ENCODE data around the gene HIRIP3. TPM values are rescaled to one million over a fixed set of nuclear protein-coding genes. Genes with fewer than 3 reads are reported as not detected.

The HIRIP3 gene
- total and polyA plus RNA-seq, 2 of the 8 experiments (the other 6 are each of a cell fraction or from before 2014, with no cell fraction given): 11.9 to 18.5 TPM

- TF ChIP-seq EGR1 (IDR thresholded peaks at IDR 0.05; ENCODE audit: borderline replicate concordance, low read depth, low read length) (no peak), NANOG (IDR thresholded peaks at IDR 0.05; ENCODE audit: insufficient read depth, low read depth, low read length, poor library complexity, severe bottlenecking) (no peak), KDM1A (IDR thresholded peaks at IDR 0.05; ENCODE audit: borderline replicate concordance, low read length) (peak; percentile 52; the same call in 1 of the 2 replicates)
- Histone ChIP-seq H2AK5ac (ENCODE audit: low read depth, low read length) (no peak overlapping the region), H3K4me1 (replicated peaks in 1 of 4; ENCODE audit: control insufficient read depth in 3 of 4, insufficient read depth in 4 of 4, low read length in 3 of 4) (peaks cover 4 to 20% (median 7%) of the 10 kb centered on the region in 4 experiments), H2BK5ac (ENCODE audit: low read depth, low read length) (no peak overlapping the region), H2BK12ac (ENCODE audit: low read depth, low read length) (no peak overlapping the region), H3K9ac (replicated peaks in 1 of 4; ENCODE audit: extremely low read depth in 1 of 4, low read depth in 3 of 4, low read length in 3 of 4) (peak overlapping the region in 1 of 4 experiments; percentile 8; a peak in 1 of 7 replicates), H2BK15ac (ENCODE audit: low read length) (no peak overlapping the region), H3K4me3 (ENCODE audit: extremely low read depth in 1 of 4, insufficient read depth in 2 of 4, low read depth in 3 of 4, low read length in 4 of 4) (peak overlapping the region; percentile 80 to 90 (median 85); a peak in 7 of 8 replicates), H3K4ac (replicated peaks; ENCODE audit: insufficient read length, low read depth, low read length) (no peak overlapping the region), H4K8ac (ENCODE audit: extremely low read depth, insufficient read depth, low read length) (no peak overlapping the region), H2BK20ac (ENCODE audit: low read length) (no peak overlapping the region), H3K27ac (ENCODE audit: low read depth, low read length) (no peak overlapping the region), H3K79me1 (ENCODE audit: low read depth, low read length) (peaks cover 25% of the 10 kb centered on the region), H4K5ac (ENCODE audit: insufficient read length, low read depth, low read length) (no peak overlapping the region), H3K14ac (ENCODE audit: insufficient read length) (no peak overlapping the region), H4K20me1 (replicated peaks in 1 of 2; ENCODE audit: control insufficient read depth in 1 of 2, insufficient read depth in 2 of 2, low read length in 2 of 2) (peaks cover 4 to 18% of the 10 kb centered on the region in 2 experiments), H4K91ac (replicated peaks; ENCODE audit: insufficient read length, low read length) (no peak overlapping the region), H3K36me3 (ENCODE audit: control insufficient read depth in 2 of 4, insufficient read depth in 4 of 4, low read length in 3 of 4) (peaks cover 10 to 35% (median 27%) of the 10 kb centered on the region in 4 experiments), H3K23ac (ENCODE audit: insufficient read length) (no peak overlapping the region), H3K56ac (replicated peaks; ENCODE audit: insufficient read length, low read depth, low read length) (no peak overlapping the region), H3K27me3 (replicated peaks in 1 of 4; ENCODE audit: control insufficient read depth in 3 of 4, extremely low read depth in 1 of 4, insufficient read depth in 3 of 4, low read length in 3 of 4) (peaks cover 2 to 10% (median 9%) of the 10 kb centered on the region in 4 experiments), H2AFZ (ENCODE audit: low read length) (no peak overlapping the region), H3K4me2 (ENCODE audit: insufficient read depth in 1 of 2, low read depth in 2 of 2, low read length in 2 of 2) (peak overlapping the region; percentile 72 to 85), H3K79me2 (ENCODE audit: control insufficient read depth in 1 of 2, insufficient read depth in 2 of 2, low read length in 2 of 2) (peaks cover 9 to 34% of the 10 kb centered on the region in 2 experiments), H3K18ac (ENCODE audit: extremely low read depth, low read length) (no peak overlapping the region), H3K23me2 (ENCODE audit: low read depth, low read length) (peaks cover 7% of the 10 kb centered on the region; the same call in 1 of the 2 replicates), H3K9me3 (ENCODE audit: insufficient read depth in 2 of 2, low read depth in 1 of 2, low read length in 1 of 2) (peaks cover 11% of the 10 kb centered on the region in 2 experiments), H2BK120ac (replicated peaks; ENCODE audit: low read depth, low read length) (no peak overlapping the region)
- FAIRE-seq (no peak), DNase-seq (ENCODE audit: low read depth in 1 of 2, low spot score in 2 of 2) (no peak)
- WGBS, 2 experiments (ENCODE audit: extremely low coverage in 1 of 2, insufficient coverage in 1 of 2, insufficient read length in 1 of 2, insufficient replicate concordance in 2 of 2, low coverage in 1 of 2, low lambda C conversion rate in 2 of 2, missing lambda C conversion rate in 1 of 2): 80% methylated on average over 5 of the region's 5 CpGs; no CpG with 5 or more reads in 1 of the 2 experiments
- ChIA-PET CTCF (ENCODE audit: partially characterized antibody) (interaction anchor here (1.0 to 4.4 kb wide), 12 partner anchors 10 to 156 kb away, joined by 3 to 19 read pairs (median 4); partner anchors contain the start of gene TLCD3B), POLR2A (ENCODE audit: partially characterized antibody) (interaction anchor here (0.8 to 2.7 kb wide), 7 partner anchors 18 to 56 kb away, joined by 3 to 23 read pairs (median 4); partner anchors contain the start of genes HIRIP3, INO80E, KCTD13 and TLCD3B)
Measured at GRCh38 chr16:29975134-29975538, 20.3 kb downstream of the HIRIP3 start.
